ENCODE data around the gene SNUPN.

Gene SNUPN

GRCh38 chr15:75599401-75599800 lies 26.1 kb downstream of the SNUPN start:
- H3K36me3 ChIP-seq: peaks cover 32 to 96% (median 53%) of the 10 kb centered on the region in 3 donors
- no peak for DNase-seq
- peaks cover 0 to 18% (median 0%) of the 10 kb centered on the region in 4 donors for H3K4me1 ChIP-seq
- H3K4me3 ChIP-seq: no peak overlapping the region
- TF ChIP-seq CTCF (IDR thresholded peaks at IDR 0.05): no peak
- intact Hi-C loops (cut with DNase I; ENCODE audit: low total_unique reads): no loop called here
- no peaks in the 10 kb centered on the region for H3K9me3 ChIP-seq
- H3K27ac ChIP-seq: peak overlapping the region in 1 of 2 donors; percentile 35
- no peaks in the 10 kb centered on the region for H3K27me3 ChIP-seq

GRCh38 chr15:75598361-75598760 lies 27.2 kb downstream of the SNUPN start:
- Histone ChIP-seq H3K36me3 (peaks cover 32 to 94% (median 53%) of the 10 kb centered on the region in 3 donors), H3K4me1 (peaks cover 0 to 18% (median 0%) of the 10 kb centered on the region in 4 donors), H3K27me3 (no peaks in the 10 kb centered on the region), H3K27ac (no peak overlapping the region), H3K4me3 (no peak overlapping the region), H3K9me3 (no peaks in the 10 kb centered on the region)
- DNase-seq: no peak
- intact Hi-C loops (cut with DNase I; ENCODE audit: low total_unique reads): no loop called here
- no peak for TF ChIP-seq CTCF (IDR thresholded peaks at IDR 0.05)

DNA sequence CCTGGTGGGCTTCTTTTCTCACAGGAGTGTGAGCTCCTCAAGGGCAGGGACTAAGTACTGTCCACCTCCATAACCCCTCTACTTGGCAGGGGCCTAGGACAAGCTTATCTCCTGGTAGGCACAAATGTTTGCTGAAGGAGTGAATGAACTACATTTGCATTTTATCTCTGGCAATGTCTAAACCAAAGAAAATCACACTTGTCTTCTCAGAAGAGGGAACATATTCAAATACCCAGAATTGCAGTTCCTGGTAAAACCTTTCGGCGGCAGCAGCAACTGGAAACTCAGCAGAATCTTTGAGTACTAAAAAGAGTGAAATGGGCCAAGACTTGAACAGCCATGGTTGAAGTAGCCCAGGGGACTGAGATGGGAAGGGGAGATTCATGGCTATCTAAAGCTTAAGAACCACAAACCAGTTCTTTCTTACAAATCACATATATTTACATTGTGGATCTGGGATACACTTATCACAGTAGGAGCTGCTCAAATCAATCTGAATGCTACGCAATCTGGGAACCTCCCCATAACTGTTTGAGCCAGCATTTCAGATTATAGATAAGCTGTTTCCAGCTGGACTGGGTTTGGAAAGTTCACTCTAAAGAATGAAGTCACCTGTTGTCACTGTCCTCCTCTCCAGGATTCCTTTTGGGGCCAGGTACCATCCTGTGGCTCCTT lies 27.7 kb downstream of the SNUPN start:
- no peak for DNase-seq
- H3K27ac ChIP-seq: no peak overlapping the region
- TF ChIP-seq CTCF (IDR thresholded peaks at IDR 0.05): peak; percentile 35 to 37
- no peak overlapping the region for H3K4me3 ChIP-seq
- H3K4me1 ChIP-seq: peaks cover 0 to 18% (median 0%) of the 10 kb centered on the region in 4 donors
- H3K36me3 ChIP-seq: peaks cover 32 to 88% (median 50%) of the 10 kb centered on the region in 3 donors
- no peaks in the 10 kb centered on the region for H3K9me3 ChIP-seq
- intact Hi-C loops (cut with DNase I; ENCODE audit: low total_unique reads): no loop called here
- H3K27me3 ChIP-seq: no peaks in the 10 kb centered on the region

DNA sequence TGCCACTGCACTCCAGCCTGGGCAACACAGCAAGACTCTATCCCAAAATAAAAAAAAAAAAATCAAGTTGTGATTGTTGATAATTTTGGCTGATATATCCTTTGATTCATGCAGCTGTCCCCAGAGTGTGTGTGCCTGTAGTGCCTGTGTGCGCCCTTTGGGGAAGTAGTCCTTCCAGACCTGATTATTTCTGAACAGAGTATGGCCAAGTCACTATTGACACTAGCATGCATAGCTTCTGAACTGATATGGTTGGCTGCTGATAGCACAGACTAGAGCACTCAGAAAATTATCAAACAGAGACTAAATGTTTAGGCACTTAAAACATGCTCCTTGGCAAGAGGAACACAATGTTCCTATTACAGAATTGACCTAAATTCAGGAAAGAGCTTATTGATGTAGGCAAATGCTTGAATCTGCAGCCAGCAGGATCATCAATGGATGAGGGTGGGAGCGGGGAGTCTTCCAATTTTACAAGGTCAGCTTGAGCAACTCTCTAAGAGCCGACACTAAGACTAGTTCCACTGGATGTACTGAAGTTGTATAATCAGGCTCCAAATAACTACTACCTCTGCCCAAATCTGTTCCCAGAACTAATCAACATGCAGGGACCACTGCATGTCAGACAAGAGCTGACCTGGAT lies 28.7 kb downstream of the SNUPN start:
- no peak overlapping the region for H3K4me3 ChIP-seq
- DNase-seq: peak in 1 of 2 donors; percentile 35
- H3K27me3 ChIP-seq: no peaks in the 10 kb centered on the region
- H3K36me3 ChIP-seq: peaks cover 32 to 85% (median 44%) of the 10 kb centered on the region in 3 donors
- peaks cover 0 to 18% (median 0%) of the 10 kb centered on the region in 4 donors for H3K4me1 ChIP-seq
- no peak overlapping the region for H3K27ac ChIP-seq
- intact Hi-C loops (cut with DNase I; ENCODE audit: low total_unique reads): no loop called here
- no peak for TF ChIP-seq CTCF (IDR thresholded peaks at IDR 0.05)
- H3K9me3 ChIP-seq: no peaks in the 10 kb centered on the region

DNA sequence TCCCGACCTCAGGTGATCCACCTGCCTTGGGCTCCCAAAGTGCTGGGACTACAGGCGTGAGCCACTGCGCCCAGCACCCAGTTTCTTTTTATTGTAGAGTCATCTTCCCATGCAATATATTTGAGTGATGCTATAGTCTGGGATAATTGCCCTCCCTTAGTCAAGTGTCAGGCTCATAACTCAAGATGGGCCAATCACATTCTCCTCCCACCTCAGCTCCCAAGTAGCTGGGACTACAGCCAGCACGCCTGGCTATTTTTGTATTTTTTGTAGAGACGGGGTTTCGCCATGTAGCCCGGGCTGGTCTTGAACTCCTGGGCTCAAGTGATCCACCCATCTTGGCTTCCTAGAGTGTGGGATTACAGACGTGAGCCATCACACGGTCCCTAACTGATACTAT lies 31.2 kb downstream of the SNUPN start:
- H3K27ac ChIP-seq: no peak overlapping the region

More for the DNA sequence above, 31.2 kb downstream of the SNUPN start:
- Histone ChIP-seq H3K4me3 (no peak overlapping the region), H3K36me3 (peaks cover 19 to 67% (median 27%) of the 10 kb centered on the region in 3 donors), H3K4me1 (peaks cover 0 to 14% (median 0%) of the 10 kb centered on the region in 4 donors), H3K9me3 (no peaks in the 10 kb centered on the region), H3K27me3 (no peaks in the 10 kb centered on the region)
- peak in 1 of 2 donors; percentile 27 for DNase-seq
- intact Hi-C loops (cut with DNase I; ENCODE audit: low total_unique reads): no loop called here
- TF ChIP-seq CTCF (IDR thresholded peaks at IDR 0.05): no peak

Data from tibial artery (tissue), 4 donors.